Neural crest cell (in vitro differentiated cells): ENCODE data around the gene MAST4. TPM values are rescaled to one million over a fixed set of nuclear protein-coding genes. Genes with fewer than 3 reads are reported as not detected.
A peak's percentile ranks its signal among the peaks of the same experiment; 100 is the strongest.

Experiments
- DNase-seq: peaks from one replicate; pipeline ENCODE4 v3.0.0; 2021; ENCODE audit warnings: low read depth, mixed read lengths, low spot score
- H3K27ac Mint-ChIP-seq: one replicate; pipeline ENCODE4 v1.8.0; 2021; ENCODE audit warnings: mild to moderate bottlenecking, mixed read lengths; ENCODE audit not compliant: unreplicated experiment
- H3K27me3 Mint-ChIP-seq: 2 replicates; pipeline ENCODE4 v1.8.0; 2021; ENCODE audit warnings: low read depth, mild to moderate bottlenecking, mixed read lengths
- H3K36me3 Mint-ChIP-seq: 2 replicates; pipeline ENCODE4 v1.8.0; 2021; ENCODE audit warnings: low read depth, mild to moderate bottlenecking, mixed read lengths
- H3K4me1 Mint-ChIP-seq: 2 replicates; pipeline ENCODE4 v1.8.0; 2021; ENCODE audit warnings: mixed read lengths
- H3K4me3 Mint-ChIP-seq: one replicate; pipeline ENCODE4 v1.8.0; 2021; ENCODE audit warnings: mild to moderate bottlenecking, mixed read lengths
- H3K9me3 Mint-ChIP-seq: 2 replicates; pipeline ENCODE4 v1.8.0; 2021; ENCODE audit warnings: mixed read lengths
- CTCF ChIP-seq: fragments of 200-600 bp; sonication (generic); conservative IDR thresholded peaks from 2 replicates; pipeline ENCODE4 v1.5.0; 2021; ENCODE audit warnings: antibody characterized with exemption, mild to moderate bottlenecking
- total RNA-seq: library from RNA; stranded (reverse); gene quantifications from 2 replicates; pipeline ENCODE4 v1.2.1, GENCODE V29; 2021

Gene MAST4
- total RNA-seq, 1 donor from 2014 or later = 7.3 TPM

DNA sequence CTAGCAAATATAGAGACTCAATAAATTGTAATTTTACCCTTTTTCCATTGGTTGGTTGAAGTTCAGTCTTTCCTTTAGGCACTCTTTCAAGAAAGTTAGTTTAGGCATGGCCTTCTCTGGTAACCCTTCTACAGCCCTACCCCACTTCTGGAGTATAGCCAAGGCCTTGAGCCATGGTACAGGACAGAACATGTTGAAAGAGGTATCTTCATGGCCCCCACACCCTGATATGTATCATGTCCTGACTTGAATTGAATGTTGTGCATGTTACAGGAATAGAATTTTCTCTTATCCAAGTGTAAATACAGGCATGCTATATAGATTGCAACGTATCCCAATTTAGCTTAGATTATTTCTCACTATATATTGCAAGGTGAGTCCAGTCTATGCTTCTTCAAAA lies 424.8 kb downstream of the MAST4 start:
- H3K27ac Mint-ChIP-seq = no peak overlapping the region
- no peaks in the 10 kb centered on the region for H3K27me3 Mint-ChIP-seq
- no peak for TF ChIP-seq CTCF
- H3K4me3 Mint-ChIP-seq = no peak overlapping the region
- H3K9me3 Mint-ChIP-seq = peaks cover 3% of the 10 kb centered on the region
- no peak for DNase-seq
- H3K36me3 Mint-ChIP-seq = no peaks in the 10 kb centered on the region
- peaks cover 7% of the 10 kb centered on the region for H3K4me1 Mint-ChIP-seq

GRCh38 chr5:67021521-67021920 lies 425.3 kb downstream of the MAST4 start:
- Mint-ChIP-seq H3K9me3 (peaks cover 3% of the 10 kb centered on the region), H3K4me3 (no peak overlapping the region), H3K36me3 (no peaks in the 10 kb centered on the region), H3K27me3 (no peaks in the 10 kb centered on the region), H3K4me1 (peaks cover 7% of the 10 kb centered on the region), H3K27ac (no peak overlapping the region)
- no peak for DNase-seq
- TF ChIP-seq CTCF = no peak

- peaks cover 7% of the 10 kb centered on the region for H3K4me1 Mint-ChIP-seq
- H3K27ac Mint-ChIP-seq = peak overlapping the region; percentile 68
- H3K4me3 Mint-ChIP-seq = no peak overlapping the region
- H3K36me3 Mint-ChIP-seq = no peaks in the 10 kb centered on the region
- TF ChIP-seq CTCF = no peak
- H3K9me3 Mint-ChIP-seq = peaks cover 3% of the 10 kb centered on the region
- DNase-seq = no peak
- H3K27me3 Mint-ChIP-seq = no peaks in the 10 kb centered on the region
These were observed 425.8 kb downstream of the MAST4 start for GRCh38 chr5:67021962-67022361.

- Mint-ChIP-seq H3K27ac (no peak overlapping the region), H3K36me3 (no peaks in the 10 kb centered on the region), H3K4me3 (no peak overlapping the region), H3K4me1 (peaks cover 3% of the 10 kb centered on the region), H3K9me3 (peaks cover 3% of the 10 kb centered on the region), H3K27me3 (no peaks in the 10 kb centered on the region)
- no peak for DNase-seq
- TF ChIP-seq CTCF = no peak
These were observed 429.3 kb downstream of the MAST4 start for GRCh38 chr5:67025457-67025856.

- no peak overlapping the region for H3K4me3 Mint-ChIP-seq
These were observed 430.1 kb downstream of the MAST4 start for GRCh38 chr5:67026278-67026677.

More at GRCh38 chr5:67026278-67026677, 430.1 kb downstream of the MAST4 start:
- no peak for TF ChIP-seq CTCF
- no peak overlapping the region for H3K27ac Mint-ChIP-seq
- H3K27me3 Mint-ChIP-seq = no peaks in the 10 kb centered on the region
- DNase-seq = no peak
- peaks cover 11% of the 10 kb centered on the region for H3K4me1 Mint-ChIP-seq
- H3K36me3 Mint-ChIP-seq = no peaks in the 10 kb centered on the region
- H3K9me3 Mint-ChIP-seq = peaks cover 3% of the 10 kb centered on the region
